Subcutaneous adipose tissue (tissue), 4 donors: ENCODE results near the gene ATP2B2. TPM values are rescaled to one million over a fixed set of nuclear protein-coding genes. Genes with fewer than 3 reads are reported as not detected.

Source experiments
- total RNA-seq, 4 donors: library from RNA; depleted of rRNA; stranded (reverse); fragments of >200 nt; gene quantifications; one replicate each; pipeline ENCODE4 v1.1.0, GENCODE V29; 2016
- TF ChIP-seq, protein P1 (sequence below): fragments of 450-650 bp; IDR thresholded peaks from one replicate; pipeline ENCODE4 v1.5.1; 2016; ENCODE audit warnings: low read depth, mild to moderate bottlenecking, control low read depth, antibody characterized with exemption, moderate library complexity

ATP2B2 gene
- total RNA-seq, 4 donors from 2014 or later, result 0.34 to 0.44 TPM; not detected in 2

DNA sequence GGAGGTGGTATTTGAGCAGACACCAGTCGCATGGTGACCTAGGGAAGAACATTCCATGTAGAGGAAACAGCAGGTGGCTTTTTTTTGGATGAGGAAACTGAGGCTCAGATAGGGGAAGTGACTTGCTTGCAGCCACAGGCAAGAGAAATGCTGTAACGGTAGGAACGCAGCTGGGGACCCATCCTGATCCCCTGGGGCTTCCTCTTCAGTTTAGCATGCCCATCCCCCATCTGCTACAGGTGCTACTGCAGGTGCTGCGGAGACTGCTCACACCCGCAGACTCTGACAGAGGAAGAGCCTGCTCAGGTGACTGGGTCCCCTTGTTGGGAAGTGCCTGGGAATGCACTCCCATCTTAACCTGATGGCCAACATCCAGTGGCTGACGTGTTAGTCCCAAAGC lies 129.0 kb downstream of the ATP2B2 start:
- TF ChIP-seq, protein P1, sequence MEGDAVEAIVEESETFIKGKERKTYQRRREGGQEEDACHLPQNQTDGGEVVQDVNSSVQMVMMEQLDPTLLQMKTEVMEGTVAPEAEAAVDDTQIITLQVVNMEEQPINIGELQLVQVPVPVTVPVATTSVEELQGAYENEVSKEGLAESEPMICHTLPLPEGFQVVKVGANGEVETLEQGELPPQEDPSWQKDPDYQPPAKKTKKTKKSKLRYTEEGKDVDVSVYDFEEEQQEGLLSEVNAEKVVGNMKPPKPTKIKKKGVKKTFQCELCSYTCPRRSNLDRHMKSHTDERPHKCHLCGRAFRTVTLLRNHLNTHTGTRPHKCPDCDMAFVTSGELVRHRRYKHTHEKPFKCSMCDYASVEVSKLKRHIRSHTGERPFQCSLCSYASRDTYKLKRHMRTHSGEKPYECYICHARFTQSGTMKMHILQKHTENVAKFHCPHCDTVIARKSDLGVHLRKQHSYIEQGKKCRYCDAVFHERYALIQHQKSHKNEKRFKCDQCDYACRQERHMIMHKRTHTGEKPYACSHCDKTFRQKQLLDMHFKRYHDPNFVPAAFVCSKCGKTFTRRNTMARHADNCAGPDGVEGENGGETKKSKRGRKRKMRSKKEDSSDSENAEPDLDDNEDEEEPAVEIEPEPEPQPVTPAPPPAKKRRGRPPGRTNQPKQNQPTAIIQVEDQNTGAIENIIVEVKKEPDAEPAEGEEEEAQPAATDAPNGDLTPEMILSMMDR, result no peak

DNA sequence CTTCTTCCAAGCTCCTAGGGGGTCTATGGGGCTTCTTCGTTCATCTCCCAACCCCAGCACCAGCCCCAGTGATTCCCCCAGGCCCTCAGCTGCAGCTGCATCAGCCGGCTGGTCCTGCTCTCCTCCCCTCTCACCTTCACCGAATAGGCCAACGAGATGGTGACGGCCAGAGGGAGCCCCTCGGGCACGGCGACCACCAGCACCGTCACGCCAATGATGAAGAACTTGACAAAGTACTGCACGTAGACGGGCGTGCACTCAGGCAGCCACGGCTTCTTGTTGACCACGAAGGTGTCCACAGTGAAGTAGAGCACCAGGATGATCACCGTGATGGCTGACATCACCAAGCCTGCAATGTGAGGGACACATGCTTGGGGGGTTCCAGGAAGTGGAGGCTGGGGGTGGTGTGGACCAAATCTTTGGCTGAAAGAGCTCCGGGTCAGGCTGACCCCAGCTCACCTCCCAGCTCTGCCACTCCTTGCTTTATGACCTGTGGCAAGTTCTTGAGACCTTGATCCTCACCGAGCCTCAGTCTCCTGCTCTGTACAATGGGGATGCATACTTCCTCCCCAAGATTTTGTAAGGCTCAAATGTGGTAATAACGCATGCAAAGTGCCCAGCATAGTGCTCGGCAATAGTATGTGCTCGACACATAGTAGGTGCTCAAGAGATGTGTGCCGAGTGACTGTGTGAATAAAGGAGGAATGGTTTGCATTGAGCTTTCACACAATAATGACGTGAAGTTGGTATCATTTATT lies 129.9 kb downstream of the ATP2B2 start:
- TF ChIP-seq, protein P1, result no peak

DNA sequence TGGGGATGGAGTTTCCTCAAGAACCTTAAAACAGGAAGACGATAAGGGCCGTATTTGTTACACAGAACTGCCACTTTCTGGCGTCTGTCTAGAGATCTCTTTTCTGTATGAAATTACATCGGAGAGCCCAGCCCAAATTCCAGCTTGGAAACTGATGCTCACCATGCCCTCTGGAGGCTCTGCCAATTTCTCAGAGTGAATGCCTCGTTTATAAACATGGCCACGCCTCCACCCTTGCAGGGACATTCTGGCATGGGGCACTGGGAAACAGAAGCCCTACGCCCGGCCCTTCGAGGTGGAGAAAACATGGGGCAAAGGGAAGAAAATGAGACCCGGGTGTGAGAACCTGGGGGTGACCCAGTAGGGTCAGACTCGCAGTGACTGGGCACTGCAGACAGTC lies 131.1 kb downstream of the ATP2B2 start:
- TF ChIP-seq, protein P1, result no peak

DNA sequence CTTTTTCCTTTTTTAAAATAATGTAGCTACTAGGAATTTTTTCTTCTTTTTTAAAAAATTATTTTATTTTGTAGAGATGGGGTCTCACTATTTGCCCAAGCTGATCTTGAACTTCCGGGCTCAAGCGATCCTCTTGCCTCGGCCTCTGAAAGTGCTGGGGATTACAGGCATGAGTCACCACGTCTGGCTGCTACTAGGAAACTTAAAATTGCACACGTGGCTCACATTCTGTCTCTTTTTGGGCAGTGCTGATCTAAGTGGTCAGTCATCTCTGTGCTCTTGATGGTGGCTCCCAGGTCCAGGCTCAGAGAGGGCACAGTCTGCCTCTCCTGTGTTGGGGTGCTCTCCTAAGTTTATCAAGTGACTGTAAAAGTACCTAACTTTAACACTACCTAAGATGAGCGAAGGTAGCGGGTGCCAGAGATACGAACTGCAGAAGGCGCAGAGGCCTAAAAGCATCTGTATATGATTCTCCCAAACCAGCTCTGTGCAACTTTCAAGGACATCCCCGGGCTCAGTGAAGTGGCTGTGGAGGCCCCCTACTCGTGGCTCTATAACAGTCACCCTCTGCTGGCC lies 131.6 kb downstream of the ATP2B2 start:
- TF ChIP-seq, protein P1, result no peak

DNA sequence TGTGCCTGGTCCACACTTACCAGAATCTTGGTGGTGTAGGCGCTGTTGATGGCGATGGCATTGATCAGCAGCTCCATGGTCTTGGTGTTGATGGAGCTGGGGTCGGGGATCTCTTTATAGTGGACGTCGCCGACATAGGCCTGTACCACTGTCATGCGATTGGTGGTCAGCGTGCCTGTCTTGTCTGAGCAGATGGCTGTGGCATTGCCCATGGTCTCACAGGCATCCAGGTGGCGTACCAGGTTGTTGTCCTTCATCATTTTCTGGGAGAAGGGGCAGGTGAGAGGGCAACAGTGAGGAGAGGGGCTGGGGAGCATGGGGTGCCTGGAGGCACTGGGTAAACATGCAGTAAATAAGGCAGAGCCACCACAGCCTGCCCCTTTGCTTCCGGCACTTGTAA lies 133.6 kb downstream of the ATP2B2 start:
- TF ChIP-seq, protein P1, result no peak

DNA sequence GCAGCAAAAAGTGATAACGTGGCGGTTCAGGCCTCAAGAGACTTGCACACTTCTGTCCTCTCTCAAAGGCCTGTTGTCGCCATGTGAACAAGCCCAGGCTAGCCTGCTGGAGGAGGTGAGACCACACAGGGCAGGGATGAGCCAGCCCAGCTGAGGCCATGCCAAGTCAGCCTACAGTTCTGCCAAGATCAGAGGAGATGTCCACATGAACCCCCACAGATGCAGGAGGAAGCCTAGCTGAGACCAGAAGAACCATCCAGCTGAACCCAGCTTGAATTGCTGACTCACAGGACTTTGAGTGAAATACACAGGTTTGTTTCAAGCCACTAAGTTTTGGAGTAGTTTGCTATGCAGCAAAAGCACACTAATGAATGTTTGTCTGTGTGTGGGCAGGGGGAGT lies 134.2 kb downstream of the ATP2B2 start:
- TF ChIP-seq, protein P1, result no peak

DNA sequence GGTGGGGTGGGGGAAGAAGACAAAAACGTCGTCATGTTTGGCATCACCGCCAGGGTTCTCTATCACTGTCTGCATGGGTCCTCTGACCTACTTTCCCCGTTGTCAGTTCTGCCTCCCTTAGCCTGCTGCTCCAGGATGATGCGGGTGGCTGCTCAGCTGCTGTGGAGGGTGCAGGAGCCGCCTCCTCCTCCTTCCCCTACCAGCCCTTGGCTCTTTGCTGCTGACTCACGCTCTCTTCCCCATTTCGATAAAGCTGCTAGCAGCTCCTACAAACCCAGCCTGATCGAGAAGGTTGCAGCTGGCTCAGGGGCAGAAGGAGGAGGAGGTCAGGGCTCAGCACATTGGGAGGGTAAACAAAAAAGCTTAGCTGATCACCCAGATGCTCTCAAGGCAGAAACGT lies 135.0 kb downstream of the ATP2B2 start:
- TF ChIP-seq, protein P1, result no peak
